Kidney (tissue), 14 donors: ENCODE measurements around the gene AEN. TPM values are rescaled to one million over a fixed set of nuclear protein-coding genes. Genes with fewer than 3 reads are reported as not detected.

ENCODE experiments used
- DNase-seq, 5 donors: peaks; one replicate each; pipeline ENCODE4 v3.0.0-alpha.2; 2013 to 2020
- FAIRE-seq: peaks from 2 replicates; lab custom pipeline; 2012; peaks lifted over from hg19 to GRCh38; lab: Jason Lieb, UNC
- H3K27ac ChIP-seq, 2 donors: one replicate each; pipeline ENCODE4 v1.7.0; 2013; ENCODE audit warnings: low read depth in 2 of 2, low read length in 2 of 2, inconsistent platforms in 1 of 2
- H3K27me3 ChIP-seq: one replicate; pipeline ENCODE4 v1.7.1; 2013; ENCODE audit warnings: low read length, inconsistent platforms; ENCODE audit not compliant: control insufficient read depth, insufficient read depth
- H3K36me3 ChIP-seq, 3 donors: one replicate each; pipeline versions ENCODE4 v1.7.0 to v1.7.1; 2013; ENCODE audit warnings: low read length in 3 of 3, control low read depth in 1 of 3, inconsistent platforms in 1 of 3; ENCODE audit not compliant: insufficient read depth in 3 of 3, control insufficient read depth in 2 of 3
- H3K4me1 ChIP-seq, 3 donors: one replicate each; pipeline versions ENCODE4 v1.7.0 to v1.7.1; 2013; ENCODE audit warnings: low read length in 3 of 3, inconsistent platforms in 1 of 3, low read depth in 1 of 3; ENCODE audit not compliant: control insufficient read depth in 2 of 3, insufficient read depth in 2 of 3
- H3K4me3 ChIP-seq, 3 donors: one replicate each; pipeline versions ENCODE4 v1.7.0 to v1.8.1; 2013; ENCODE audit warnings: low read length in 3 of 3, control low read depth in 1 of 3, inconsistent platforms in 1 of 3
- H3K9ac ChIP-seq, 3 donors: one replicate each; pipeline versions ENCODE4 v1.7.0 to v1.7.1; 2013; ENCODE audit warnings: low read length in 3 of 3, control low read depth in 1 of 3, inconsistent platforms in 1 of 3
- H3K9me3 ChIP-seq, 3 donors: one replicate each; pipeline versions ENCODE4 v1.7.0 to v1.7.1; 2013; ENCODE audit warnings: low read length in 3 of 3, control low read depth in 1 of 3, inconsistent platforms in 1 of 3; ENCODE audit not compliant: control insufficient read depth in 2 of 3, insufficient read depth in 1 of 3
- CTCF ChIP-seq: IDR thresholded peaks from 3 replicates; pipeline ENCODE4 v1.5.1; 2012; ENCODE audit warnings: mild to moderate bottlenecking, moderate library complexity, borderline replicate concordance; ENCODE audit not compliant: insufficient read depth; ENCODE audit errors: extremely low read depth
- intact Hi-C: fragments of 100-400 bp; cut with DNase I; formaldehyde crosslinking; loops from one replicate; pipeline ENCODE4 v1.11.1; 2022
- polyA plus RNA-seq: library from polyadenylated mRNA; stranded (reverse); fragments of 350-450 nt; fragmentation: Illumina TruSeq; extraction: RNeasy Lipid Tissue Mini Kit (QIAGEN cat#74804); gene quantifications from one replicate; pipeline ENCODE4 v1.2.3, GENCODE V29; 2014; ENCODE audit warnings: low read depth, low replicate concordance; ENCODE audit not compliant: insufficient read depth
- total RNA-seq: library from RNA; stranded (reverse); fragmentation: NEBNext Ultra II Directional; extraction: Animal tissue kit (Norgen Biotek cat#: 25700); gene quantifications from one replicate; pipeline ENCODE4 v1.2.1, GENCODE V29; 2021
- donor health status: control.
- donor health status: control.
- donor health status: control.
- donor health status: control.
- donor health status: control.
- donor health status: DM: yes; HTN: yes; CAD: no.
- donor health status: Normal renal cell carcinoma (clear cell type).

AEN gene
- total and polyA plus RNA-seq, 2 donors from 2014 or later = 6.2 to 17.4 TPM

DNA sequence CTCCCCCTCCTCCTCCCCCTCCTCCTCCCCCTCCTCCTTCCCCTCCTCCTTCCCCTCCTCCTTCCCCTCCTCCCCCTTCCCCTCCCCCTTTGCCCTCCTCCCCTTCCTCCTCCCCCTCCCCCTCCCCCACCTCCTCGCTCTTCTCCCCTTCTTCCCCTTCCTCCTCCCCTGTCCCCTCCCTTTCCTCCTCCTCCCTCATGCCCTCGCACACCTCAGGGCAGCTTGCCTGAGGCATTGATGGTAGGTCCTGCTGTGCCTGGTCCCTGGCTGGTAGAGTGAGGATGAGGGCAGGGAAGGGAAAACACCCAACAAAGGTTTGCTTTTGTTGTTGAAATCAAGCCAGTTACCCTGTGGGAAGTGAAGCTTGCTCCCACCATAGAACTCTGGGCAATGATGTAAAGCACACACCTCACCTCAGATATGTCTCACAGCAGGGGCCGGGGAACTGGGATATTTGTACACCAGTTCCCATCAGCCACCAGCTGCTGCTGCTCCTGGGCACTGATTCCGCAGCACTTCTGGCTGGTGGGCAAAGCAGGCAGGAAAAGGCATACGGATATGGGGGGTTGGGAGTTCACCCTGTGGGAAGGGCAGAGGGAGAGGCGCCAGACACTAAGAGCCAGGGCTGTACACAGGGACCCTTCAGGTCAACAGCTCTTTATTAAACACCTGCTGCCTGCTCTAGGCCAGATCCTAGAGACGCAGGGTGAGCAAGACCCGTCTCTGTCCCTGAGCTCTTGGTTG lies 31.5 kb downstream of the AEN start:
- H3K4me1 ChIP-seq = peaks cover 0 to 5% (median 0%) of the 10 kb centered on the region in 3 donors
- DNase-seq (no peak), FAIRE-seq (no peak)
- H3K9ac ChIP-seq = no peak overlapping the region
- intact Hi-C loops = loop anchor here (10.0 kb wide), 1 partner anchor 182 kb away; no protein-coding TSS in a partner anchor
- no peak overlapping the region for H3K4me3 ChIP-seq
- H3K27me3 ChIP-seq = no peaks in the 10 kb centered on the region
- H3K9me3 ChIP-seq = no peaks in the 10 kb centered on the region
- no peak for TF ChIP-seq CTCF
- H3K27ac ChIP-seq = no peak overlapping the region
- no peaks in the 10 kb centered on the region for H3K36me3 ChIP-seq

DNA sequence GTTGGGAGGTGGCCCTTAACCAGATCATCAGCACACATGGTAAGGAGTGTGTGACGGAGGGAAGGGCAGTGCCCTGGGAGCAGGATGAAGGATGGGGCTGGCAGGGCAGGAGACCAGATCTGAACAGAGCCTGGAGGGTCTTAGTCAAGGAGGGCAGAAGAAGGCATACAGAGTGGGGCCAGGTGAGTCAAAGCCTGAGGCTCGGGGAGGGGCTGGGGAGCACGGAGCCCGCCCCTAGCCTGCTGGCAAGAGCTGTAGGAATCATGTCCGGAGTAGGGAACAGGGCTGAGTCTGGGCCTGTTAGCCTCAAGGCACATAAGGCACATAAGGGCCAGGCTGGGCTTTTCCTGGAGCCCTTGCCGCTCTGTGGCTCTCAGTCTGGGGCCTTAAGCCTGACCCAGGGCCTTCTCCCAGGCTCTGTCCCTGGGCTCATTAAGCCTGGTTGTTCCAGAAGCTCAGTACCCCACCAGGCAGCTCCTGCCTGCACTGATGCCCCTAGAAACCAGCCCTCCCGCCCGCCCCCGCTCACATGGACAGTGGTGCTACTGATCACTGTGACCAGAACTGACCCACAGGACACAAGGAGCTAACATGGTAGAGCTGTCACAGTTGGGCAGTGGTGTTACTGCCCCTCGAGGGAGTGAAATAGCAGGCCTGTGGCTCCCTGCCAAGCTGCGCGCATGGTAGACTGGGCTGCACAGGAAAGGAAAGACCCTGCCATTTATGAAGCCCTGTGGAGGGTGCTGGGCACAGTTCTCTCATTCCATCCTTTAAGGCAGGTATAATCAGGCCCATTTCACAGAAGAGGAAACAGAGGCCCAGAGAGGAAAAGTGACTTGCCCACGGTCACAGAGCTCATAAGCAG lies 32.3 kb downstream of the AEN start:
- FAIRE-seq (no peak), DNase-seq (no peak)
- H3K4me1 ChIP-seq = peaks cover 0 to 5% (median 0%) of the 10 kb centered on the region in 3 donors
- H3K27me3 ChIP-seq = no peaks in the 10 kb centered on the region
- H3K36me3 ChIP-seq = no peaks in the 10 kb centered on the region
- H3K9ac ChIP-seq = no peak overlapping the region
- intact Hi-C loops = loop anchor here (10.0 kb wide), 1 partner anchor 181 kb away; no protein-coding TSS in a partner anchor
- no peak overlapping the region for H3K27ac ChIP-seq
- no peak overlapping the region for H3K4me3 ChIP-seq
- no peaks in the 10 kb centered on the region for H3K9me3 ChIP-seq
- TF ChIP-seq CTCF = no peak

DNA sequence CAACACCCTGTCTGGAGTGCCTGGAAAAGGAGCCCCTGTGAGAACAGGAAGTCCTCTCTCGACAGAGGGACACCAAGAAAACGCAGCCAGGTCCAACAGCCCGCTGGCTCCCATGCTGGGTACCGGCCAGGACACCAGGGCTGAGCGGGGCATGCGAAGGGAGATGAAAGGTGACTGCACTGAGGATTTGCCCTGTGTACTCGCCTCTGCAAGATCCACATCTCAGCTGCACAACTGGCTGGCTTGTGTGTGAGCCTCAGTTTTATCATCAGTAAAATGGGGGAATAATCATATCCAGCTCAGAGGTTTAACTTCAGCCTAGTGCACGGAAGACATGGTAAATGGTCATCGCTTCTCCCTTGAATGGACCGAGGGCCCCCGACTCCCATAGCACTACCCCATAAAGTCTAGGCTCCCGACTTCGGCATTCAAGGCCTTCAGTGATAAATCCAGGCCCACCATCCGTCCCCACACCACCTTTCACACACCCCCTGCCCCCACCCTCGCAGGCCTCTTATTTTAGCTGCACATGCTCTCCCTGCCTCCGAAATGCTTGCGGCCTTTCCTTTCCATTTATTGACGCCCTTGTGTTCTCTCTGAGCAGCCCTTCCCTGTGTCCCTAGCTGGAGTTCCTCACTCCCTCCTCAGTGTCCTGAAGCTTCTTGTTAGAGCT lies 33.4 kb downstream of the AEN start:
- no peaks in the 10 kb centered on the region for H3K36me3 ChIP-seq
- no peak overlapping the region for H3K9ac ChIP-seq
- H3K4me1 ChIP-seq = peaks cover 0 to 3% (median 0%) of the 10 kb centered on the region in 3 donors
- DNase-seq = no peak
- FAIRE-seq = no peak
- intact Hi-C loops = loop anchor here (10.0 kb wide), 1 partner anchor 180 kb away; no protein-coding TSS in a partner anchor
- H3K4me3 ChIP-seq = no peak overlapping the region
- no peaks in the 10 kb centered on the region for H3K9me3 ChIP-seq
- H3K27me3 ChIP-seq = no peaks in the 10 kb centered on the region
- TF ChIP-seq CTCF = no peak
- no peak overlapping the region for H3K27ac ChIP-seq
